ENCODE data around the gene ACOT4.

- TF ChIP-seq, protein P1, sequence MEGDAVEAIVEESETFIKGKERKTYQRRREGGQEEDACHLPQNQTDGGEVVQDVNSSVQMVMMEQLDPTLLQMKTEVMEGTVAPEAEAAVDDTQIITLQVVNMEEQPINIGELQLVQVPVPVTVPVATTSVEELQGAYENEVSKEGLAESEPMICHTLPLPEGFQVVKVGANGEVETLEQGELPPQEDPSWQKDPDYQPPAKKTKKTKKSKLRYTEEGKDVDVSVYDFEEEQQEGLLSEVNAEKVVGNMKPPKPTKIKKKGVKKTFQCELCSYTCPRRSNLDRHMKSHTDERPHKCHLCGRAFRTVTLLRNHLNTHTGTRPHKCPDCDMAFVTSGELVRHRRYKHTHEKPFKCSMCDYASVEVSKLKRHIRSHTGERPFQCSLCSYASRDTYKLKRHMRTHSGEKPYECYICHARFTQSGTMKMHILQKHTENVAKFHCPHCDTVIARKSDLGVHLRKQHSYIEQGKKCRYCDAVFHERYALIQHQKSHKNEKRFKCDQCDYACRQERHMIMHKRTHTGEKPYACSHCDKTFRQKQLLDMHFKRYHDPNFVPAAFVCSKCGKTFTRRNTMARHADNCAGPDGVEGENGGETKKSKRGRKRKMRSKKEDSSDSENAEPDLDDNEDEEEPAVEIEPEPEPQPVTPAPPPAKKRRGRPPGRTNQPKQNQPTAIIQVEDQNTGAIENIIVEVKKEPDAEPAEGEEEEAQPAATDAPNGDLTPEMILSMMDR (conservative IDR thresholded peaks at IDR 0.05): no peak
- TF ChIP-seq ZFX (IDR thresholded peaks at IDR 0.05): no peak
Observed at GRCh38 chr14:73594491-73594890, 2.8 kb downstream of the ACOT4 start.
